ENCODE measurements around the gene SYCP2L. TPM values are rescaled to one million over a fixed set of nuclear protein-coding genes. Genes with fewer than 3 reads are reported as not detected.

SYCP2L gene
- polyA plus RNA-seq, 1 donor (not counting 4 experiments of a cell fraction or from before 2014, with no cell fraction given), result 1.3 TPM

DNA sequence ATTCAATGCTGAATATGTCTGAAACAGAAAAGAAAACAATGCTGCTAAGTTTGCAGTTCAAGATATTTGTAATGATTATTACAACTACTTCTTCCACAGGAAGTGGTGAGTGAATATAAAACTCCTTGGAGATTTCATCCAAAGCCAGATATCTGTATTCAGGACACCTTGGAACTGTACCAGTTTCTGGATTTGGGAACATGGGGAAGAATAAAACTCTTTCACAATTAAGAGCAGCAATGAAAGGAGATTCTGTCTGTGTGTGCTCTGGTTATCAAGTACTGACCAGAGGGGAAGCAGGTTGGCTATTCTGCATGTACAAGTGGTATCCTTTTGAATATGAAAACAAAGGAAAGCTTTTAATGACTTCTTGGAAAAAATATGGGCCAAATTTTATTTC lies 136.2 kb downstream of the SYCP2L start:
- Histone ChIP-seq H3K9me3 (ENCODE audit: control insufficient read depth, low read depth, low read length) (no peaks in the 10 kb centered on the region), H2AFZ (ENCODE audit: control insufficient read depth, low read length) (no peak overlapping the region), H3K9ac (ENCODE audit: control insufficient read depth, extremely low read depth, insufficient read depth, low read length) (no peak overlapping the region), H3K4me1 (ENCODE audit: control insufficient read depth, extremely low read depth, insufficient read depth, low read length) (no peaks in the 10 kb centered on the region), H3K36me3 (ENCODE audit: control insufficient read depth in 2 of 2, extremely low read depth in 1 of 2, insufficient read depth in 2 of 2, low read length in 2 of 2) (no peaks in the 10 kb centered on the region), H3K4me3 (ENCODE audit: control insufficient read depth in 2 of 3, extremely low read depth in 1 of 3, insufficient read depth in 2 of 3, low read depth in 1 of 3, low read length in 3 of 3) (no peak overlapping the region), H3K79me2 (ENCODE audit: control insufficient read depth, insufficient read depth, low read length) (no peaks in the 10 kb centered on the region), H3K4me2 (ENCODE audit: control insufficient read depth, extremely low read depth, insufficient read depth, low read depth, low read length) (no peak overlapping the region), H3K9me1 (ENCODE audit: control insufficient read depth, extremely low read depth, insufficient read depth, low read length) (no peaks in the 10 kb centered on the region), H3K27me3 (ENCODE audit: control insufficient read depth, extremely low read depth, insufficient read depth, low read length) (no peaks in the 10 kb centered on the region), H3K27ac (ENCODE audit: control insufficient read depth, insufficient read depth, low read length) (no peak overlapping the region), H4K20me1 (ENCODE audit: control insufficient read depth, extremely low read depth, insufficient read depth, low read length) (no peaks in the 10 kb centered on the region)
- TF ChIP-seq, protein P1, sequence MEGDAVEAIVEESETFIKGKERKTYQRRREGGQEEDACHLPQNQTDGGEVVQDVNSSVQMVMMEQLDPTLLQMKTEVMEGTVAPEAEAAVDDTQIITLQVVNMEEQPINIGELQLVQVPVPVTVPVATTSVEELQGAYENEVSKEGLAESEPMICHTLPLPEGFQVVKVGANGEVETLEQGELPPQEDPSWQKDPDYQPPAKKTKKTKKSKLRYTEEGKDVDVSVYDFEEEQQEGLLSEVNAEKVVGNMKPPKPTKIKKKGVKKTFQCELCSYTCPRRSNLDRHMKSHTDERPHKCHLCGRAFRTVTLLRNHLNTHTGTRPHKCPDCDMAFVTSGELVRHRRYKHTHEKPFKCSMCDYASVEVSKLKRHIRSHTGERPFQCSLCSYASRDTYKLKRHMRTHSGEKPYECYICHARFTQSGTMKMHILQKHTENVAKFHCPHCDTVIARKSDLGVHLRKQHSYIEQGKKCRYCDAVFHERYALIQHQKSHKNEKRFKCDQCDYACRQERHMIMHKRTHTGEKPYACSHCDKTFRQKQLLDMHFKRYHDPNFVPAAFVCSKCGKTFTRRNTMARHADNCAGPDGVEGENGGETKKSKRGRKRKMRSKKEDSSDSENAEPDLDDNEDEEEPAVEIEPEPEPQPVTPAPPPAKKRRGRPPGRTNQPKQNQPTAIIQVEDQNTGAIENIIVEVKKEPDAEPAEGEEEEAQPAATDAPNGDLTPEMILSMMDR (optimal IDR thresholded peaks at IDR 0.05 in 1 of 3, IDR thresholded peaks at IDR 0.05 in 1 of 3, conservative IDR thresholded peaks at IDR 0.05 in 1 of 3; ENCODE audit: extremely low read depth in 1 of 3, insufficient read depth in 2 of 3, low read length in 3 of 3), result no peak
- no peak for TF ChIP-seq EZH2 (IDR thresholded peaks at IDR 0.05; ENCODE audit: low read length)
- dilution Hi-C loops (cut with MboI; ENCODE audit: extremely low pct_ligation_motif_present, low sequenced_read_pairs), result no loop called here
- DNase-seq (ENCODE audit: low read depth, low spot score) (no peak), FAIRE-seq (no peak)

Other genes starting within 250 kb of the SYCP2L start
- gene C6orf52, start 192.4 kb upstream of the SYCP2L start, polyA plus RNA-seq, result not detected in 3 replicates
- gene PAK1IP1, start 192.1 kb upstream of the SYCP2L start, polyA plus RNA-seq, result 23.8 to 36.3 TPM (median 33.0 TPM) in 3 replicates
- 245 to 304 TPM (median 246 TPM) in 3 replicates for gene TMEM14C, start 164.0 kb upstream of the SYCP2L start, polyA plus RNA-seq
- gene TMEM14B, start 139.2 kb upstream of the SYCP2L start, polyA plus RNA-seq, result 86.2 to 157 TPM (median 96.2 TPM) in 3 replicates
- 0.02 to 0.03 TPM in 2 of 3 replicates, not detected in the other for gene MAK, start 48.5 kb upstream of the SYCP2L start, polyA plus RNA-seq
- gene GCM2, start 5.0 kb upstream of the SYCP2L start, polyA plus RNA-seq, result not detected in 3 replicates
- 0.04 to 0.10 TPM (median 0.05 TPM) in 3 replicates for gene ELOVL2, start 157.3 kb downstream of the SYCP2L start, polyA plus RNA-seq
- gene SMIM13, start 206.8 kb downstream of the SYCP2L start, polyA plus RNA-seq, result 4.1 to 7.7 TPM (median 5.4 TPM) in 3 replicates
- gene ERVFRD-1, start 224.7 kb downstream of the SYCP2L start, polyA plus RNA-seq, result not detected in 3 replicates

Measured in keratinocyte (primary cell).